Measurements from ENCODE around the gene PPP1R3F. TPM values are rescaled to one million over a fixed set of nuclear protein-coding genes. Genes with fewer than 3 reads are reported as not detected.

Gene PPP1R3F
- total and polyA plus RNA-seq, 4 donors = 0.78 to 1.7 (median 1.4) TPM

DNA sequence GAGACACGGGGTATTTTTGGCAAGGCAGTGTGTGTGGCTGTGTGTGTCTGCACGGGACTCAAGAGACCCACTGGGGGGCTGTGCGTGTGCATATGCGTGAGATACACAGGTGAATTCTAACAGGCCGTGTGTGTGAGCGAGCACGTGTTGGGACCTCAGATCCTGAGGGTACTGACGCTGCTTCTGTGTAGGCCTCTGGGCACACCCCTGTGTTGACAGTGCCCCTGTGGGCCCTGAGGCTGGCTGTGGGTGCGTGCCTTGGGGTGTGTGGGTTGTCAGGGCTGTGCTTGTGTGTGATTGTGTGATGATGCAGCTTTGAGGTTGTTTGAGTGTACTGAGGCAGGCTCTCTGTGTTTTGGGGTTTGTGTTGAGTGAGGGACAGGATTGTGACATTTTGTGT lies 19.0 kb upstream of the PPP1R3F start:
- Histone ChIP-seq H3K27ac (ENCODE audit: low read depth in 1 of 2, low read length in 2 of 2) (no peak overlapping the region), H3K27me3 (ENCODE audit: control insufficient read depth in 4 of 4, insufficient read depth in 4 of 4, low read length in 3 of 4) (no peaks in the 10 kb centered on the region), H3K9ac (ENCODE audit: low read depth in 1 of 2, low read length in 2 of 2) (no peak overlapping the region), H3K4me3 (ENCODE audit: low read depth in 1 of 3, low read length in 3 of 3) (no peak overlapping the region), H3K9me3 (ENCODE audit: control insufficient read depth in 4 of 4, low read length in 3 of 4) (no peaks in the 10 kb centered on the region), H3K36me3 (ENCODE audit: control insufficient read depth in 4 of 4, insufficient read depth in 3 of 4, low read depth in 1 of 4, low read length in 3 of 4) (peaks cover 0 to 6% (median 2%) of the 10 kb centered on the region in 4 donors), H3K4me1 (ENCODE audit: control insufficient read depth in 4 of 4, insufficient read depth in 4 of 4, low read length in 3 of 4) (no peaks in the 10 kb centered on the region)
- no peak for TF ChIP-seq RXRA (IDR thresholded peaks at IDR 0.05)
- no peak for TF ChIP-seq SP1 (IDR thresholded peaks at IDR 0.05)
- TF ChIP-seq HNF4A (conservative IDR thresholded peaks at IDR 0.05) = no peak
- TF ChIP-seq, protein P1, sequence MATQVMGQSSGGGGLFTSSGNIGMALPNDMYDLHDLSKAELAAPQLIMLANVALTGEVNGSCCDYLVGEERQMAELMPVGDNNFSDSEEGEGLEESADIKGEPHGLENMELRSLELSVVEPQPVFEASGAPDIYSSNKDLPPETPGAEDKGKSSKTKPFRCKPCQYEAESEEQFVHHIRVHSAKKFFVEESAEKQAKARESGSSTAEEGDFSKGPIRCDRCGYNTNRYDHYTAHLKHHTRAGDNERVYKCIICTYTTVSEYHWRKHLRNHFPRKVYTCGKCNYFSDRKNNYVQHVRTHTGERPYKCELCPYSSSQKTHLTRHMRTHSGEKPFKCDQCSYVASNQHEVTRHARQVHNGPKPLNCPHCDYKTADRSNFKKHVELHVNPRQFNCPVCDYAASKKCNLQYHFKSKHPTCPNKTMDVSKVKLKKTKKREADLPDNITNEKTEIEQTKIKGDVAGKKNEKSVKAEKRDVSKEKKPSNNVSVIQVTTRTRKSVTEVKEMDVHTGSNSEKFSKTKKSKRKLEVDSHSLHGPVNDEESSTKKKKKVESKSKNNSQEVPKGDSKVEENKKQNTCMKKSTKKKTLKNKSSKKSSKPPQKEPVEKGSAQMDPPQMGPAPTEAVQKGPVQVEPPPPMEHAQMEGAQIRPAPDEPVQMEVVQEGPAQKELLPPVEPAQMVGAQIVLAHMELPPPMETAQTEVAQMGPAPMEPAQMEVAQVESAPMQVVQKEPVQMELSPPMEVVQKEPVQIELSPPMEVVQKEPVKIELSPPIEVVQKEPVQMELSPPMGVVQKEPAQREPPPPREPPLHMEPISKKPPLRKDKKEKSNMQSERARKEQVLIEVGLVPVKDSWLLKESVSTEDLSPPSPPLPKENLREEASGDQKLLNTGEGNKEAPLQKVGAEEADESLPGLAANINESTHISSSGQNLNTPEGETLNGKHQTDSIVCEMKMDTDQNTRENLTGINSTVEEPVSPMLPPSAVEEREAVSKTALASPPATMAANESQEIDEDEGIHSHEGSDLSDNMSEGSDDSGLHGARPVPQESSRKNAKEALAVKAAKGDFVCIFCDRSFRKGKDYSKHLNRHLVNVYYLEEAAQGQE (IDR thresholded peaks at IDR 0.05) = no peak
- TF ChIP-seq, protein P2, sequence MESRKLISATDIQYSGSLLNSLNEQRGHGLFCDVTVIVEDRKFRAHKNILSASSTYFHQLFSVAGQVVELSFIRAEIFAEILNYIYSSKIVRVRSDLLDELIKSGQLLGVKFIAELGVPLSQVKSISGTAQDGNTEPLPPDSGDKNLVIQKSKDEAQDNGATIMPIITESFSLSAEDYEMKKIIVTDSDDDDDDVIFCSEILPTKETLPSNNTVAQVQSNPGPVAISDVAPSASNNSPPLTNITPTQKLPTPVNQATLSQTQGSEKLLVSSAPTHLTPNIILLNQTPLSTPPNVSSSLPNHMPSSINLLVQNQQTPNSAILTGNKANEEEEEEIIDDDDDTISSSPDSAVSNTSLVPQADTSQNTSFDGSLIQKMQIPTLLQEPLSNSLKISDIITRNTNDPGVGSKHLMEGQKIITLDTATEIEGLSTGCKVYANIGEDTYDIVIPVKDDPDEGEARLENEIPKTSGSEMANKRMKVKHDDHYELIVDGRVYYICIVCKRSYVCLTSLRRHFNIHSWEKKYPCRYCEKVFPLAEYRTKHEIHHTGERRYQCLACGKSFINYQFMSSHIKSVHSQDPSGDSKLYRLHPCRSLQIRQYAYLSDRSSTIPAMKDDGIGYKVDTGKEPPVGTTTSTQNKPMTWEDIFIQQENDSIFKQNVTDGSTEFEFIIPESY (IDR thresholded peaks at IDR 0.05) = no peak
- no peak for TF ChIP-seq FOXA1 (IDR thresholded peaks at IDR 0.05)
- TF ChIP-seq EGR1 (IDR thresholded peaks at IDR 0.05; ENCODE audit: low read depth in 2 of 2) = no peak
- TF ChIP-seq HNF4G (IDR thresholded peaks at IDR 0.05) = no peak
- no peak for TF ChIP-seq FOXA2 (IDR thresholded peaks at IDR 0.05)
- DNase-seq (ENCODE audit: low spot score) = no peak
- 97% methylated on average over 9 of the region's 9 CpGs for WGBS

DNA sequence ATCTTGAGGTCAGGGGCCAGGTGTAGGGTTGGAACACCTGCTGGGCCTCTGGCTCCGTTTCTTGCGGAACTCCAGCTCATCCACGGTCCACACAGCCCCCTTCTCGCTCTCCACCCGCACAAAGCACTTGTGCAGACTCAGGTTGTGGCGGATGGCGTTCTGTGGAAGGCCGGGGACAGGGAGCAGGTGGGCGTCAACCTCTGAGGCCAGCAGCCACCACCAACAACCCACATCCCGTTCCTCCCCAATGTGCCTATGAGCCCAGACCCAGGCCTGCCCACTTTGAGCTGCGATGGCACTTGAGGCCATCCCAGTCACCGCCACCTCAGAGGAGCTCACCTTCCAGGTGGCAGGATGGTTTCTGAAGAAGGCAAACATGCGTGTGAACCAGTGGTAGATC lies 18.3 kb upstream of the PPP1R3F start:
- 95% methylated on average over 13 of the region's 13 CpGs for WGBS
- H3K27me3 ChIP-seq (ENCODE audit: control insufficient read depth in 4 of 4, insufficient read depth in 4 of 4, low read length in 3 of 4) = no peaks in the 10 kb centered on the region
- H3K4me1 ChIP-seq (ENCODE audit: control insufficient read depth in 4 of 4, insufficient read depth in 4 of 4, low read length in 3 of 4) = no peaks in the 10 kb centered on the region
- TF ChIP-seq, protein P3, sequence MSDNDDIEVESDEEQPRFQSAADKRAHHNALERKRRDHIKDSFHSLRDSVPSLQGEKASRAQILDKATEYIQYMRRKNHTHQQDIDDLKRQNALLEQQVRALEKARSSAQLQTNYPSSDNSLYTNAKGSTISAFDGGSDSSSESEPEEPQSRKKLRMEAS (IDR thresholded peaks at IDR 0.05) = no peak
- no peak for TF ChIP-seq JUND (IDR thresholded peaks at IDR 0.05)
- TF ChIP-seq SP1 (IDR thresholded peaks at IDR 0.05) = no peak
- TF ChIP-seq, protein P1 (IDR thresholded peaks at IDR 0.05) = no peak
- TF ChIP-seq TAF1 (conservative IDR thresholded peaks at IDR 0.05) = no peak
- TF ChIP-seq FOXA1 (IDR thresholded peaks at IDR 0.05) = no peak
- TF ChIP-seq FOXA2 (IDR thresholded peaks at IDR 0.05) = no peak
- TF ChIP-seq HNF4G (IDR thresholded peaks at IDR 0.05) = no peak
- TF ChIP-seq YY1 (IDR thresholded peaks at IDR 0.05) = no peak
- TF ChIP-seq, protein P4, sequence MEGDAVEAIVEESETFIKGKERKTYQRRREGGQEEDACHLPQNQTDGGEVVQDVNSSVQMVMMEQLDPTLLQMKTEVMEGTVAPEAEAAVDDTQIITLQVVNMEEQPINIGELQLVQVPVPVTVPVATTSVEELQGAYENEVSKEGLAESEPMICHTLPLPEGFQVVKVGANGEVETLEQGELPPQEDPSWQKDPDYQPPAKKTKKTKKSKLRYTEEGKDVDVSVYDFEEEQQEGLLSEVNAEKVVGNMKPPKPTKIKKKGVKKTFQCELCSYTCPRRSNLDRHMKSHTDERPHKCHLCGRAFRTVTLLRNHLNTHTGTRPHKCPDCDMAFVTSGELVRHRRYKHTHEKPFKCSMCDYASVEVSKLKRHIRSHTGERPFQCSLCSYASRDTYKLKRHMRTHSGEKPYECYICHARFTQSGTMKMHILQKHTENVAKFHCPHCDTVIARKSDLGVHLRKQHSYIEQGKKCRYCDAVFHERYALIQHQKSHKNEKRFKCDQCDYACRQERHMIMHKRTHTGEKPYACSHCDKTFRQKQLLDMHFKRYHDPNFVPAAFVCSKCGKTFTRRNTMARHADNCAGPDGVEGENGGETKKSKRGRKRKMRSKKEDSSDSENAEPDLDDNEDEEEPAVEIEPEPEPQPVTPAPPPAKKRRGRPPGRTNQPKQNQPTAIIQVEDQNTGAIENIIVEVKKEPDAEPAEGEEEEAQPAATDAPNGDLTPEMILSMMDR (IDR thresholded peaks at IDR 0.05; ENCODE audit: low read depth, low read length, missing input control) = no peak
- TF ChIP-seq RAD21 (IDR thresholded peaks at IDR 0.05) = no peak
- TF ChIP-seq EGR1 (IDR thresholded peaks at IDR 0.05; ENCODE audit: low read depth in 2 of 2) = no peak
- TF ChIP-seq NR2F2 (IDR thresholded peaks at IDR 0.05) = no peak
- TF ChIP-seq GABPA (IDR thresholded peaks at IDR 0.05 in 1 of 2, conservative IDR thresholded peaks at IDR 0.05 in 1 of 2) = no peak
- no peak for TF ChIP-seq RXRA (IDR thresholded peaks at IDR 0.05)
- H3K36me3 ChIP-seq (ENCODE audit: control insufficient read depth in 4 of 4, insufficient read depth in 3 of 4, low read depth in 1 of 4, low read length in 3 of 4) = peaks cover 0 to 6% (median 2%) of the 10 kb centered on the region in 4 donors
- DNase-seq (ENCODE audit: low spot score) = no peak
- H3K4me3 ChIP-seq (ENCODE audit: low read depth in 1 of 3, low read length in 3 of 3) = no peak overlapping the region
- H3K9me3 ChIP-seq (ENCODE audit: control insufficient read depth in 4 of 4, low read length in 3 of 4) = no peaks in the 10 kb centered on the region
- H3K9ac ChIP-seq (ENCODE audit: low read depth in 1 of 2, low read length in 2 of 2) = no peak overlapping the region
- no peak overlapping the region for H3K27ac ChIP-seq (ENCODE audit: low read depth in 1 of 2, low read length in 2 of 2)

All from liver (tissue), 9 donors.